ENCODE results near the gene LKAAEAR1. TPM values are rescaled to one million over a fixed set of nuclear protein-coding genes. Genes with fewer than 3 reads are reported as not detected.
"Not testable (repeated sequence)": the region's sequence is repeated elsewhere in the genome, so short reads cannot be mapped to it uniquely, and the experiment has no call there.

The LKAAEAR1 gene, protein sequence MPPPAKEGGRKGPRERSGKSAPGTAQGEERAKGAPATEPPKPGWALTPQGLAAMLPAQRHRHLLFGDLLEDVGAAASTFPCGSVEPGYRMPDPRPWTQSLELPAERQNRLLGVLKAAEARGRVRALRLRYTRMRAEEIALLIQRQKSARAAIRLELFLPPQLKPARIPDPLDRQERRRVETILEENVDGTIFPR
- total RNA-seq, result not detected

DNA sequence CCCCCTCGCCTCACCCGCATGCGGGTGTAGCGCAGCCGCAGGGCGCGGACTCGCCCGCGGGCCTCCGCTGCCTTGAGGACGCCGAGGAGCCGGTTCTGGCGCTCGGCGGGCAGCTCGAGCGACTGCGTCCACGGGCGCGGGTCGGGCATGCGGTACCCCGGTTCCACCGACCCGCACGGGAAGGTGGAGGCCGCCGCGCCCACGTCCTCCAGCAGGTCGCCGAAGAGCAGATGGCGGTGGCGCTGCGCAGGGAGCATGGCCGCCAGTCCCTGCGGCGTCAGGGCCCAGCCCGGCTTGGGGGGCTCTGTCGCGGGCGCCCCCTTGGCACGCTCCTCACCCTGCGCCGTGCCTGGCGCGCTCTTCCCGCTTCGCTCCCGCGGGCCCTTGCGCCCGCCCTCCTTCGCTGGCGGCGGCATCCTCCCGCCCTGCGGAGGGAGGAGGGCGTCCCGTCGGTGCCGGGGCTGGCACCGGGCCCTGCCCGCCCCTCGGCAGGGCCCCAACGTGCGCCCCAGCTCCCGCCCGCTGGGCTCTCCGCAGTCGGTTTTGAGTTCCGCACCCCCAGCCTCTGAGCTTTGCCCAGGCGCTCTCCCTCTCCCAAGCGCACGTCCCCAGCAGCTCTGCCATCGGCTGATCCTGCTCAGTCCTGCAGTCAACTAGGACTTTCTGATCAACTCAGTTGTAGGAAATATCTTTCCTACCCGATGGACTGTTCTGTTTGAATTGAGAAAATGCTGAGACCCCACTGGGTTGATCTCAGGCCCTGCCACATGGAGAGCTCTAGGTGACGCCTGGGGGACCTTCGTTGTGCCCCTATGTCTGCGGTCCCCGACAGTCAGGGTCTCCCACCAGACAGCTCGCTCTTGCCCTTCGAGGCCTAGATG lies at the start of gene LKAAEAR1:
LKAAEAR1 (minus strand) TSS at position 595 of the 881 bp plus-strand sequence; CDS start at position 416, 179 bp downstream.
- Histone ChIP-seq H3K27me3 (peaks cover 0 to 15% of the 10 kb centered on the region in 2 donors), H3K4me3 (peak within 1 kb of the TSS; percentile 45 to 64 (median 58)), H3K27ac (peak within 1 kb of the TSS in 1 of 4 donors; percentile 47), H3K36me3 (no peaks in the 10 kb centered on the region), H3K9me3 (no peaks in the 10 kb centered on the region), H3K4me1 (peaks cover 0 to 29% (median 12%) of the 10 kb centered on the region in 4 donors)
- no peak for DNase-seq
- no peak for TF ChIP-seq POLR2A (IDR thresholded peaks at IDR 0.05)

DNA sequence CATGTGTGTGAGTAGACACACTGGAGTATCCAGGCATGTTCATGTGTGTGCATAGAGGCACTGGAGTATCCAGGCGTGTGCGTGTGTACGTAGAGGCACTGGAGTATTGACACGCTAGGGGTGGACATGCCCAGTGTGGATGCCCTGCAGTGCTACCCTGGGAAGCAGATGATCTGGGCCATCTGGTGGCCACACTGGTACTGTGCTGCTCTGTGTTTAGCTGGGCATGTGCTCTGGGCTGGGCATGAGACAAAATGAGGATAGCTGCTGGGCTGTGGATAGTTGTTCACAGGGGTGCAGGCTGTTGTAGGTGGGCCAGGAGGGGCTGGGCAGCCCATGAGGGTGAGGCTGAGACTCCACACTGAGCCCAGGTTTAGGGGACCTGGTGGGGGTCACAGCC lies 47.2 kb upstream of the LKAAEAR1 start:
- Histone ChIP-seq H3K4me3 (no peak overlapping the region), H3K27me3 (no peaks in the 10 kb centered on the region), H3K4me1 (no peaks in the 10 kb centered on the region), H3K36me3 (no peaks in the 10 kb centered on the region), H3K27ac (no peak overlapping the region), H3K9me3 (no peaks in the 10 kb centered on the region)
- TF ChIP-seq POLR2A (IDR thresholded peaks at IDR 0.05), result no peak
- TF ChIP-seq, protein P1, sequence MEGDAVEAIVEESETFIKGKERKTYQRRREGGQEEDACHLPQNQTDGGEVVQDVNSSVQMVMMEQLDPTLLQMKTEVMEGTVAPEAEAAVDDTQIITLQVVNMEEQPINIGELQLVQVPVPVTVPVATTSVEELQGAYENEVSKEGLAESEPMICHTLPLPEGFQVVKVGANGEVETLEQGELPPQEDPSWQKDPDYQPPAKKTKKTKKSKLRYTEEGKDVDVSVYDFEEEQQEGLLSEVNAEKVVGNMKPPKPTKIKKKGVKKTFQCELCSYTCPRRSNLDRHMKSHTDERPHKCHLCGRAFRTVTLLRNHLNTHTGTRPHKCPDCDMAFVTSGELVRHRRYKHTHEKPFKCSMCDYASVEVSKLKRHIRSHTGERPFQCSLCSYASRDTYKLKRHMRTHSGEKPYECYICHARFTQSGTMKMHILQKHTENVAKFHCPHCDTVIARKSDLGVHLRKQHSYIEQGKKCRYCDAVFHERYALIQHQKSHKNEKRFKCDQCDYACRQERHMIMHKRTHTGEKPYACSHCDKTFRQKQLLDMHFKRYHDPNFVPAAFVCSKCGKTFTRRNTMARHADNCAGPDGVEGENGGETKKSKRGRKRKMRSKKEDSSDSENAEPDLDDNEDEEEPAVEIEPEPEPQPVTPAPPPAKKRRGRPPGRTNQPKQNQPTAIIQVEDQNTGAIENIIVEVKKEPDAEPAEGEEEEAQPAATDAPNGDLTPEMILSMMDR (IDR thresholded peaks at IDR 0.05), result no peak
- peak in 1 of 3 donors; percentile 42 for DNase-seq

DNA sequence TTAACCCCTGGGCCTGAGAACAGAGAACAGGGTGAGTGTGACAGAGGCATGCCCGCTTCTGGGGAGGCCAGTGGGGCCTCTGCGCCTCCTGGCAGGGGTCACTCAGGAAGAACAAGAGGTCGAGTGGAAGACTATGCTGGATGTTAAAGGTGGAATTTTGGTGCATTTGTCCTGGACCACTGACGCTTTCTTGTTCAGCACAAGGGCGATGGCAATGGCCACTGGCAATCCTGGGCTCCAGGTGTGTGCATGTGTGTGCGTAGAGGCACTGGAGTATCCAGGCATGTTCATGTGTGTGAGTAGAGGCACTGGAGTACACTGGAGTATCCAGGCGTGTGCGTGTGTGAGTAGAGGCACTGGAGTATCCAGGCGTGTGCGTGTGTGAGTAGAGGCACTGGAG lies 46.7 kb upstream of the LKAAEAR1 start:
- H3K27ac ChIP-seq, result no peak overlapping the region
- no peaks in the 10 kb centered on the region for H3K27me3 ChIP-seq
- H3K4me3 ChIP-seq, result no peak overlapping the region
- DNase-seq, result peak in 1 of 3 donors; percentile 11
- no peaks in the 10 kb centered on the region for H3K9me3 ChIP-seq
- no peaks in the 10 kb centered on the region for H3K4me1 ChIP-seq
- no peaks in the 10 kb centered on the region for H3K36me3 ChIP-seq
- TF ChIP-seq POLR2A (IDR thresholded peaks at IDR 0.05), result no peak
- TF ChIP-seq, protein P1 (IDR thresholded peaks at IDR 0.05), result no peak

DNA sequence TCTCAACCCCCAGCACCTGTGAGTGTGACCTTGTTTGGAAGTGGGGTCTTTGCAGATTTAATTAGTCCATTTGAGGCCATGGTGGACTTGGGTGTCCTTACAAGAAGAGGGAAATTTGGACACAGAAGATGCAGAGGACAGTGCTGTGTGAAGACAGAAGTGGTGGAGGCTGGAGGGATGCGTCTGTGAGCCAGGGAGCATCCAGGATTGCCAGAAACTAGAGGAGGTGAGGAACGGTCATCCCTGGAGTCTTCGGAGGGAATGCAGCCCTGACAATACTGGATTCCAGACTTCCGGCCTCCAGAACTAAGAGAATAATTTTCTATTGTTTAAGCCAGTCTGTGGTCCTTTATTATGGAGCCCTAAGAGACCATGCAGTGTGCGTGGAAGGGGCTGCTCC lies 46.1 kb upstream of the LKAAEAR1 start:
- no peak for TF ChIP-seq POLR2A (IDR thresholded peaks at IDR 0.05)
- TF ChIP-seq, protein P1 (IDR thresholded peaks at IDR 0.05), result no peak
- no peak overlapping the region for H3K4me3 ChIP-seq
- no peaks in the 10 kb centered on the region for H3K36me3 ChIP-seq
- DNase-seq, result peak in 1 of 3 donors; percentile 10
- H3K27me3 ChIP-seq, result no peaks in the 10 kb centered on the region
- H3K9me3 ChIP-seq, result no peaks in the 10 kb centered on the region
- H3K27ac ChIP-seq, result no peak overlapping the region
- no peaks in the 10 kb centered on the region for H3K4me1 ChIP-seq

DNA sequence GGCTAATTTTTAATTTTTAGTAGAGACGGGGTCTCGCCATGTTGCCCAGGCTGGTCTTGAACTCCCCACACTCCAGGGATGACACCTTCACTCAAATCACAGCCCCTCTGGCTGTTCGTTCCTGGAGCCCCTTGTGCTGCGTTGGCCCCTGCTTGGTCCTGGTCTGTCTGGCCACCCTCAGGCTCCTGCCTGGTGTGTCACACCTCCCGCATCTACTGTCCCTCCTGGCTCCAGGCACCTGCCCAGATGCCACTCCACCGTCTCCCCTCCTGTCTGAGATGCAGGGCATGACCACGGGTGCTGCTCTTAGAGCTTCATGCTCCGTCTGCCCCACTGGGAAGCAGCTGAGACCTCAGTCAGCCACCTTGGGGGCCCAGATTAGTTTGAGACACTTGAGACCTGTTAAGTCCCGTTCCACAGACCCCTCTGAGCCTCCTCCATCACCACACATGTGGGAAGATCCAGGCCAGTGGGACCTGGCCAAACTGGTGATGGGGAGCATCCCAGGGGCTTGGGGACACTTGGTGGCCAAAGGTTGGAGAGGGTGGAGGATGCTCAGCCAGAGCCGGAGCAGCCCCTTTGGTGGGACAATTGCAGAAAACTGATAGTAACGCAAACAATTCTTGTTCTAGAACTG lies 45.1 kb upstream of the LKAAEAR1 start:
- Histone ChIP-seq H3K36me3 (no peaks in the 10 kb centered on the region), H3K4me3 (no peak overlapping the region), H3K9me3 (no peaks in the 10 kb centered on the region), H3K4me1 (no peaks in the 10 kb centered on the region), H3K27ac (no peak overlapping the region), H3K27me3 (no peaks in the 10 kb centered on the region)
- DNase-seq, result peak in 1 of 3 donors; percentile 24
- no peak for TF ChIP-seq POLR2A (IDR thresholded peaks at IDR 0.05)
- TF ChIP-seq, protein P1 (IDR thresholded peaks at IDR 0.05), result no peak

DNA sequence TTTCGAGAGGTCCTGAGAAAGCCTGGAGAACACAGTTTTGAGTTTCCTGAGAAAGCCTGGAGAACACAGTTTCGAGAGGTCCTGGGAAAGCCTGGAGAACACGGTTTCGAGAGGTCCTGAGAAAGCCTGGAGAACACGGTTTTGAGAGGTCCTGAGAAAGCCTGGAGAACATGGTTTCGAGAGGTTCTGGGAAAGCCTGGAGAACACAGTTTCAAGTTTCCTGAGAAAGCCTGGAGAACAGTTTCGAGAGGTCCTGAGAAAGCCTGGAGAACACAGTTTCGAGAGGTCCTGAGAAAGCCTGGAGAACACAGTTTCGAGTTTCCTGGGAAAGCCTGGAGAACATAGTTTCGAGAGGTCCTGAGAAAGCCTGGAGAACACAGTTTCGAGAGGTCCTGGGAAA lies 39.3 kb upstream of the LKAAEAR1 start:
- not testable (repeated sequence) for H3K9me3 ChIP-seq, H3K27ac ChIP-seq, H3K4me3 ChIP-seq, H3K27me3 ChIP-seq, H3K36me3 ChIP-seq, DNase-seq, H3K4me1 ChIP-seq

DNA sequence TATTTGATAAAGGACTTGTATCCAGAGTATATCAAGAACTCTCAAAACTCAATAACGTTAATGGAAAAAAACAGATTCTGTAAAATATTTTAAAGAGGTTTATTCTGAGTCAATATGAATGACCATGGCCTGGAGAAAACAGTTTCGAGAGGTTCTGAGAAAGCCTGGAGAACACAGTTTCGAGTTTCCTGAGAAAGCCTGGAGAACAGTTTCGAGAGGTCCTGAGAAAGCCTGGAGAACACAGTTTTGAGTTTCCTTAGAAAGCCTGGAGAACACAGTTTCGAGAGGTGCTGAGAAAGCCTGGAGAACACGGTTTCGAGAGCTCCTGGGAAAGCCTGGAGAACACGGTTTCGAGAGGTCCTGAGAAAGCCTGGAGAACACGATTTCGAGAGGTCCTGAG lies 38.7 kb upstream of the LKAAEAR1 start:
- not testable (repeated sequence) for H3K4me1 ChIP-seq, H3K9me3 ChIP-seq, H3K4me3 ChIP-seq, H3K27me3 ChIP-seq, H3K36me3 ChIP-seq, H3K27ac ChIP-seq, DNase-seq

Data from Peyer's patch (tissue), 4 donors.